Thoracic aorta (tissue), 2 donors: ENCODE data around the gene LDLRAD4. TPM values are rescaled to one million over a fixed set of nuclear protein-coding genes. Genes with fewer than 3 reads are reported as not detected.

Source experiments
- ATAC-seq: fragments of 150-250 bp; one replicate; pipeline ENCODE4 v1.8.0; 2017; ENCODE audit warnings: low read depth; ENCODE audit not compliant: insufficient number of reproducible peaks, low FRiP score
- DNase-seq: peaks from one replicate; pipeline ENCODE4 v3.0.0-alpha.2; 2020; ENCODE audit warnings: low spot score
- H3K27ac ChIP-seq, 2 donors: fragments of 200-600 bp; sonication (generic); 1 replicate in 1 of 2; 2 replicates in 1 of 2; pipeline ENCODE4 v1.5.1; 2016; ENCODE audit warnings: mild to moderate bottlenecking in 2 of 2, moderate library complexity in 2 of 2
- H3K27me3 ChIP-seq: fragments of 200-600 bp; sonication (generic); replicated peaks from 2 replicates; pipeline ENCODE4 v1.6.0; 2016; ENCODE audit warnings: mild to moderate bottlenecking; ENCODE audit not compliant: insufficient read depth
- H3K36me3 ChIP-seq: fragments of 200-600 bp; sonication (generic); one replicate; pipeline ENCODE4 v1.5.1; 2016
- H3K4me1 ChIP-seq, 2 donors: fragments of 200-600 bp; sonication (generic); 1 replicate in 1 of 2; 2 replicates in 1 of 2; pipeline versions ENCODE4 v1.5.1 to v1.6.0; 2016; ENCODE audit warnings: low read depth in 2 of 2, mild to moderate bottlenecking in 1 of 2; ENCODE audit not compliant: control insufficient read depth in 1 of 2
- H3K4me3 ChIP-seq: fragments of 200-600 bp; sonication (generic); 2 replicates; pipeline ENCODE4 v1.5.1; 2016; ENCODE audit warnings: mild to moderate bottlenecking
- H3K9me3 ChIP-seq: fragments of 200-600 bp; sonication (generic); 2 replicates; pipeline ENCODE4 v1.5.1; 2016
- CTCF ChIP-seq: fragments of 200-600 bp; sonication (generic); IDR thresholded peaks from one replicate; pipeline ENCODE4 v1.5.1; 2019; ENCODE audit warnings: antibody characterized with exemption
- total RNA-seq, 2 donors: library from RNA; depleted of rRNA; stranded (reverse); fragments of >200 nt; gene quantifications; one replicate each; pipeline versions ENCODE4 v1.1.0 to v1.2.3, GENCODE V29; 2016

The LDLRAD4 gene
- total RNA-seq, 2 donors from 2014 or later = 98.4 to 135 TPM

DNA sequence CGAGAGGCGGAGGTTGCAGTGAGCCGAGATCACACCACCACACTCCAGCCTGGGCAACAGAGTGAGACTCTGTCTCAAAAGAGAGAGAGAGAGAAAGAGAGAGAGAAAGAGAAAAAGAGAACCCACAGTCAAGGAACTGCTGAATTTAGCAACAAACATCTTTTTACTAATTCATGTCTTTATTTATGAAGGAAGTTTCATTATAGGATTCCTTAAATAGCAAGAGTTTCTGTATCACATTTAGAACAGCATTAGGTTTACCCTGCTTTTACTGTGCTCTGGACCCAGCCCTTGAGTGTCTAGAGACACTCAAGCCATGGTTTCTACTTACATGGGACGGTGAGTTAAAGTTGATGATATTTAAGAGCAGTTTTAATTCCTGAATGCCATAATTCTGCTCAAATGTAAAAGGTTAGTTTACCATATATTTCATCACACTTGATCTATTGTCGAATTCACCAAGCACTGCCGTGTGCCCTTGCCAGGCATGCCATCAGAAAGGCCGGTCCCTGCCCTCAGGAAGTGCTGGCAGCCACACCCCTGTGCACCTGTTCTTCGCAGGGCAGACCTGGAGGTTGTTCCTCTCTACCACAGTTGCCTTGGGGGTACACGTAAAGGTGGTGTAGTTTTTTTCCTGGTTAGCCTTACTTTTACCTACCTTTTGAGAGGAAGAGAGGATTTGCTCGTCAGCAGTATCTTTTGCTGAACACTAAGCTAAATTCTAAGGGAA is 153.3 kb downstream of the LDLRAD4 start:
- H3K4me3 ChIP-seq = no peak overlapping the region
- no peaks in the 10 kb centered on the region for H3K9me3 ChIP-seq
- no peaks in the 10 kb centered on the region for H3K27me3 ChIP-seq
- DNase-seq (no peak), ATAC-seq (no peak)
- H3K36me3 ChIP-seq = no peaks in the 10 kb centered on the region
- no peak overlapping the region for H3K27ac ChIP-seq
- no peak for TF ChIP-seq CTCF
- H3K4me1 ChIP-seq = peaks cover 11 to 36% of the 10 kb centered on the region in 2 donors

- ATAC-seq = no peak
These were observed 154.0 kb downstream of the LDLRAD4 start for GRCh38 chr18:13372531-13372951.

GRCh38 chr18:13374096-13374467 is 155.5 kb downstream of the LDLRAD4 start:
- ATAC-seq (no peak), DNase-seq (no peak)
- Histone ChIP-seq H3K27me3 (no peaks in the 10 kb centered on the region), H3K27ac (peak overlapping the region; percentile 79 to 82), H3K9me3 (no peaks in the 10 kb centered on the region), H3K36me3 (no peaks in the 10 kb centered on the region), H3K4me1 (peaks cover 13 to 58% of the 10 kb centered on the region in 2 donors), H3K4me3 (no peak overlapping the region)
- TF ChIP-seq CTCF = no peak

More at GRCh38 chr18:13372531-13372951, 154.0 kb downstream of the LDLRAD4 start:
- peaks cover 11 to 42% of the 10 kb centered on the region in 2 donors for H3K4me1 ChIP-seq
- no peaks in the 10 kb centered on the region for H3K9me3 ChIP-seq
- no peaks in the 10 kb centered on the region for H3K36me3 ChIP-seq
- H3K27ac ChIP-seq = no peak overlapping the region
- no peak for TF ChIP-seq CTCF
- DNase-seq = no peak
- no peak overlapping the region for H3K4me3 ChIP-seq
- H3K27me3 ChIP-seq = no peaks in the 10 kb centered on the region

- DNase-seq (no peak), ATAC-seq (peak; percentile 84)
- peaks cover 18 to 64% of the 10 kb centered on the region in 2 donors for H3K4me1 ChIP-seq
- peak overlapping the region; percentile 53 for H3K4me3 ChIP-seq
- H3K36me3 ChIP-seq = no peaks in the 10 kb centered on the region
- peak overlapping the region; percentile 79 to 82 for H3K27ac ChIP-seq
- no peaks in the 10 kb centered on the region for H3K27me3 ChIP-seq
- no peaks in the 10 kb centered on the region for H3K9me3 ChIP-seq
- no peak for TF ChIP-seq CTCF
These were observed 156.1 kb downstream of the LDLRAD4 start for GRCh38 chr18:13374468-13375301.
